Hindlimb muscle (tissue), 1 donor: ENCODE measurements around the gene GNPDA1. TPM values are rescaled to one million over a fixed set of nuclear protein-coding genes. Genes with fewer than 3 reads are reported as not detected.
"Not testable (repeated sequence)": the region's sequence is repeated elsewhere in the genome, so short reads cannot be mapped to it uniquely, and the experiment has no call there.

ENCODE experiments used
- DNase-seq: peaks from one replicate; pipeline ENCODE4 v3.0.0-alpha.2; 2013
- polyA plus RNA-seq: library from polyadenylated mRNA; unstranded; fragments of 120-200 nt; gene quantifications from one replicate; pipeline ENCODE4 v1.2.1, GENCODE V29; 2013; ENCODE audit not compliant: insufficient read length

Gene GNPDA1
- polyA plus RNA-seq: 19.1 TPM

DNA sequence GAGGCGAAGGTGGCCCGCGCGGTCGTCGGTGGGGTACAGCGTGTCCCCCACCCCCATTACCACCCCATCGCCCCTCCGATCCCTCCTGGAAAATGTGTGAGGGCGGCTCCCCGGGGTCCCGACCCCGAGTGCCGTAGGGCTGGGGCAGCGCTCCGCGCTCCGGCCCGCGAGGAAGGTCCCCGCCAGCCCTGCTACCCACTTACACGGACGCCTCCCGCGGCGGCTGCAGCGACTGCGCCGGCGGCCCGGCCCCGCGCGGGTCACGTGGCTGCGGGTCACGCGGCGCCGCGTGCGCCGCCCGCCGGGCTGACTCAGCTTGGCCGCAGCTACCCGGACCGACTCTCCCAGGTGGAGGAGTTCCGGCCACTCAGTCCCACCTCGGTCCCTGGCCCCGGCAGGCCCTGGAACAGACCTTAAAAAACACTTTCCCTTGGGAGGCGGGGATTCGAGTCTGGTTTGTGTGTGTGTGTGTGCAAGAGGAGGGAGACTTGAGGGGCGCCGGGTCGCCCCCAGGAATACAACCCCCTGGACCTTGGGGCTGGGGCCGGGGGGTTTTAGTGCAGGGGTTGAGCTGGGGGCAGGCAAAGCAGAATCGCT lies at the start of gene GNPDA1:
GNPDA1 (minus strand) TSS at position 236 of the 597 bp plus-strand sequence. CDS start 992 bp downstream, outside the sequence.
- peak; percentile 88 for DNase-seq

DNA sequence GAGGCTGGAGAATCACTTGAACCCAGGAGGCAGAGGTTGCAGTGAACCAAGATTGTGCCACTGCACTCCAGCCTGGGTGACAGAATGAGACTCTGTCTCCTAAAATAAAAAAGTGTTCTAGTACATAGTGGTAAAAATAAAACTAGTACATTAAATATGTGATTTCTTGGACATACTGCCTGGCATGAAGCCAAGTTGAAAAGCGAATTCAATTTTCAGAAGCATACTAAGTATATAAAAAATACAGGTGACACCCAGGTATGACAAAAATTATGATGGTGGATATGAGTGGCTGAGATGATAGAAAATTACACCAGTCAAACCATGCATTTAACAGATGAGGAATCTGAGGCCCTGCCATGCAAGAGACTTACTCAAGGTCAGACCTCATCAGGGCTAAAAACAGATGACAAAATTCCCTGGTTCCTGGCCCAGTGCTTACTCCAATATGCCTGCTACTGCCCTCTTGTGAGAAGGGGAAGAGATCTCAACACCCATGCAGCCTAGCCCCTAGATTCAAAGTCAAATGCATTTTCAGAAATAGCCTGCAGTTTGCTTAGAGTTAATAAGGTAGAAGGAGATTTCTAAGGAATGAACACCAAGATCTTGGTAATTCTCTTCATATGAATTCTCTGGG lies 46.6 kb upstream of the GNPDA1 start:
- DNase-seq: no peak

GRCh38 chr5:142057697-142058056 lies 44.9 kb upstream of the GNPDA1 start:
- no peak for DNase-seq

- DNase-seq: no peak
These were observed 44.2 kb upstream of the GNPDA1 start for GRCh38 chr5:142056816-142057696.

DNA sequence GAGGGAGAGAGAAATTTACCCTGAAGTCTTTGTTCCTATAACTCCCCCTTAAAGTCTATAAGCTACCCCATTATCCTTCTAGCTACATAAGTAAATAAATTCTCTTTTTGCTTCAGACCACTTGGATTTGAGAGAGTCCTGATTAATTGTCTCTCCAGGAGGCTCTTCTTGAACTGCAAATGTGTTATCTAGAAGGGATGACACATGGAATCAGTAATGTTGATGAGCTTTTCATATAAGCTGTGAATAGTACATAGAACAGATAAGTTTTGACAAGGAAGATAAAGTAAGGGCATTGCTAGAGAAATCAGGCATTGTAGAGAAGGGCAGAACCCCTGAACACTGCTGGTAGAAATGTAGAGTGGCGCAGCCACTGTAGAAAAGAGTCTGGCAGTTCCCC lies 42.5 kb upstream of the GNPDA1 start:
- no peak for DNase-seq

DNA sequence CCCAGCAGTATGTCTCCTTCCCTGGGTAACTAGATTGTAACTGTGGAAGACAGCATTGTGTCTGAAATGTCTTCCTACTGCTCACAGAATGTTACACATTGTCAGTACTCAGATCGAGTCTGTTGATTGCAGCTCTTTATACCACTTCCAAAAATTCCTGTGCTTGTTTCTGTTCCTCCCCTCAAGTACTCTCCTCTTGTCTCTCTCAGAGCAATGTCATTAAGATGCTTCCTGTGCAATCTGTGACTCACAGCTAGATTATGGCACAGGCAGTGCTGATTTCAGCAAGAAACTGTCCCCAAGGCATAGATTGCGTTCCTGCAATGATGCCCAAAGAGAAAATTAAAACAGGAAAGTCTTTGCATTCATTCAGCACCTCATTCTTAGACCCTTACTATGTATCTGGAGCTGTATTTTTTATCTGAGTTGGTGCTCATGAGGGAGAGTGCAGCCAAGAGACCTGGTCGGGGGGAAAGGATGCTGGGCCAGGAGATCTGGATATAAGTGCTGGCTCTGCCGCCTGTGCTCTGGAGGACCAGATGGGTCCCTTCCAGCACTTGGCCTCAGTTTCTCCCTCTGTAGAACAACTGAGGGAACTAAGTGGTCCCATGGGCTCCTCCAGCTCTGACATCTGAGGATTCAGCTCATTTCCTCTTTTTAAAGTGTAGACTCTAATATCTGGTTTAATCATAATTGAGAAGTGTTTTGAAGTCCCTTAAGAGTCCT lies 40.8 kb upstream of the GNPDA1 start:
- peak; percentile 51 for DNase-seq

DNA sequence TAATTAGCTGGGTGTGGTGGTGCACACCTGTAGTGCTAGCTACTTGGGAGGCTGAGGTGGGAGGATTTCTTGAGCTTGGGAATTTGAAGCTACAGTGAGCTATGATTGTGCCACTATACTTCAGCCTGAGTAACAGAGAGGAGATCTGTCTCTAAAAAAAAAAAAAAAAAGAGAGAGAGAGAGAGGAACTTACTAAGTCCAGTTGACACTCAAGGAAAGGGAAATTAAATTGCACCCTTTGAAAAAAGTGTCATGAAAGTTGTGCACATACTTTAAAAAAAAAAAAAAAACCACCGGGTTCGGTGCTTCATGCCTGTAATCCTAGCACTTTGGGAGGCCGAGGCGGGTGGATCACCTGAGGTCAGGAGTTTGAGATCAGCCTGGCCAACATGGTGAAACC lies 39.2 kb upstream of the GNPDA1 start:
- not testable (repeated sequence) for DNase-seq

- no peak for DNase-seq
These were observed 35.4 kb upstream of the GNPDA1 start for GRCh38 chr5:142048272-142048671.

- DNase-seq: no peak
These were observed 33.4 kb upstream of the GNPDA1 start for GRCh38 chr5:142046191-142046590.

- DNase-seq: not testable (repeated sequence)
These were observed 28.1 kb upstream of the GNPDA1 start for GRCh38 chr5:142040881-142041280.

- DNase-seq: no peak
These were observed 27.5 kb upstream of the GNPDA1 start for GRCh38 chr5:142040285-142040684.

- DNase-seq: no peak
These were observed 25.9 kb upstream of the GNPDA1 start for GRCh38 chr5:142038735-142039134.

GRCh38 chr5:142037599-142037998 lies 24.8 kb upstream of the GNPDA1 start:
- not testable (repeated sequence) for DNase-seq

GRCh38 chr5:142036918-142037317 lies 24.1 kb upstream of the GNPDA1 start:
- no peak for DNase-seq

- DNase-seq: no peak
These were observed 22.2 kb upstream of the GNPDA1 start for GRCh38 chr5:142034994-142035393.

DNA sequence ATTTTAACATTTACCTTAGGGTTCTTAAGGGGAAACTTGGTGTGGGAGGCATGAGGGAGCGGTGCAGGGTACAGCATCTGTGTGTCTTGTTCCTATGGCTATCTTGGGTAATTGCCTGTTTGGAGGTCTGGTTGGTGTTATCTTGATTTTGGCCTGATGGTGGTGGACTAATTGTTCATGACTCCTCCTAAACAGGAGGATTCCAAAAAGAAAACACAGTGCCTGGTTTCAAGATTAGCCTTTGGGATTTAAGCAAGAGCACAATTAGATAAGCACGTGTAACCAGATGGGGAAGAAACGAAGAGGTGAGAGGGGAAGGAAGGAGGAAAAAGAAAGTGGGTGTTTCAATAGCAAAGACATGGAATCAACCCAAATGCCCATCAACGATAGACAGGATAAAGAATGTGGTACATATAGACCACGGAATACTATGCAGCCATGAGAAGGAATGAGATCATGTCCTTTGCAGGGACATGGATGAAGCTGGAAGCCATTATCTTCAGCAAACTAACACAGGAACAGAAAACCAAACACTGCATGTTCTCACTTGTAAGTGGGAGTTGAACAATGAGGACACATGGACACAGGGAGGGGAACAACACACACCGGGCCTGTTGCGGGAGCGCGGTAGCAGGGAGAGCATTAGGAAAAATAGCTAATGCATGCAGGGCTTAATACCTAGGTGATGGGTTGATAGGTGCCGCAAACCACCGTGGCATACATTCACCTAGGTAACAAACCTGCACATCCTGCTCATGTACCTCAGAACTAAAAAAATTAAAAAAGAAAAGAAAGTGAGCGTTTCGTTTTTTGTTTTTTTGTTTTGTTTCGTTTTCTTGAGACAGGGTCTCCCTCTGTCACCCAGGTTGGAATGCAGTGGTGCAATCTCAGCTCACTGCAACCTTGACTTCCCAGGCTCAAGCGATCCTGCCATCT lies 21.1 kb upstream of the GNPDA1 start:
- DNase-seq: not testable (repeated sequence)

DNA sequence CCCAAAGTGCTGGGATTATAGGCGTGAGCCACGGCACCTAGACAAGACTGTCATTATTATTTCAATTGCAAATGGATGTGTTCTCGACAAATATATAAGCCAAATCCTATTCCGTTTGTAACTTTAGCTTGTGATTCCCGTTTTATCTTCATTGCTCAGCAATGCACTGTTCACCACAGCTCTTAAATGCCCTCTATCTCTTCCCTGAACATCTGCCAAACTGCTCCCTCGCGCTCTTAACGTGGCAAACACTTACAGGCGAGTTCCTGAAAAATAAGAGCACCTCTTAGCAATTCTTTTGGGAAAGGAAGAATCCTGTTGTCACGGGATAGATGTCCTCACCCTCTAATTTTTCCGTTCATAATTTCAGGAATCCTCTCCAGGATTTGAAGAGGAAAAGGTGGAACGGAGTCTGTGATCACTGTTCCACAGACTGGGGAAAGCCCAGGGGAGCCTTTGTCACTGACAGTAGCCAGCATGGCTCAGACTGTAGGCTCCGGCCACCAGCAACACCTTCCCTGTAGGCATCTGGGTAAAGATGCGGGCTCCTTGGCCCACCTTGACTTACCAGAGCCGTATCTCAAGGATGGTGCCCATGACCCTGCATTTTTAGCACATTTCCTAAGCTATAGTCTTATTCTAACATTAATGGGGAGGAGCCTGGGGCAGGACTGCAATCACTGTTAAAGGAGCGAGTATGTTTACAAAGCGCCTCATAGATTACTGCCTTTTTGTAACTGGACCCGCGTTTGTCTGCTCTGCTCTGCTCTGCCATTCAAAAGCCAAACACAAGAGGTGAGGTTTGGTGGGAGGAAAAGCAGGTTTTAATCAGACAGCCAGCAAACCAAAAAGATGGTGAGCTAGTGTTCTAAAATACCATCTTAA lies 20.2 kb upstream of the GNPDA1 start:
- no peak for DNase-seq

- no peak for DNase-seq
These were observed 19.3 kb upstream of the GNPDA1 start for GRCh38 chr5:142032150-142032549.

- no peak for DNase-seq
These were observed 12.8 kb upstream of the GNPDA1 start for GRCh38 chr5:142025637-142026036.

- peak; percentile 90 for DNase-seq
These were observed 12.0 kb upstream of the GNPDA1 start for GRCh38 chr5:142024771-142025304.
